Ishikawa (cell line): ENCODE data around the gene LIPI.

ENCODE experiments used
- CEBPB ChIP-seq: IDR thresholded peaks from 2 replicates; pipeline ENCODE4 v1.6.1; 2012
- CREB1 ChIP-seq: IDR thresholded peaks from 2 replicates; pipeline ENCODE4 v1.6.1; 2012; ENCODE audit warnings: low read depth
- EGR1 ChIP-seq: IDR thresholded peaks from 2 replicates; pipeline ENCODE4 v1.6.1; 2012
- EP300 ChIP-seq: IDR thresholded peaks from 2 replicates; pipeline ENCODE4 v1.6.1; 2012; ENCODE audit warnings: borderline replicate concordance
- FOXM1 ChIP-seq: IDR thresholded peaks from 2 replicates; pipeline ENCODE4 v1.6.1; 2012; ENCODE audit warnings: low read depth, borderline replicate concordance
- MAX ChIP-seq: IDR thresholded peaks from 2 replicates; pipeline ENCODE4 v1.6.1; 2012
- NFIC ChIP-seq: IDR thresholded peaks from 2 replicates; pipeline ENCODE4 v1.6.1; 2012
- RAD21 ChIP-seq: IDR thresholded peaks from 2 replicates; pipeline ENCODE4 v1.6.1; 2012; ENCODE audit warnings: low read depth
- REST ChIP-seq: IDR thresholded peaks from 2 replicates; pipeline ENCODE4 v1.6.1; 2012; ENCODE audit warnings: low read depth, mild to moderate bottlenecking
- TAF1 ChIP-seq: IDR thresholded peaks from 2 replicates; pipeline ENCODE4 v1.6.1; 2012; ENCODE audit warnings: low read depth, mild to moderate bottlenecking
- TCF12 ChIP-seq: IDR thresholded peaks from 2 replicates; pipeline ENCODE4 v1.6.1; 2012; ENCODE audit warnings: low read depth
- TEAD4 ChIP-seq: IDR thresholded peaks from 2 replicates; pipeline ENCODE4 v1.6.1; 2012
- USF1 ChIP-seq: IDR thresholded peaks from 2 replicates; pipeline ENCODE4 v1.6.1; 2012
- YY1 ChIP-seq: IDR thresholded peaks from 2 replicates; pipeline ENCODE4 v1.6.1; 2012; ENCODE audit warnings: low read depth
- ZBTB7A ChIP-seq: IDR thresholded peaks from 2 replicates; pipeline ENCODE4 v1.6.1; 2012; ENCODE audit warnings: low read depth

LIPI gene

GRCh38 chr21:14075346-14076142, 135.2 kb downstream of the LIPI start:
- no peak for TF ChIP-seq REST
- TF ChIP-seq ZBTB7A: no peak
- TF ChIP-seq YY1: no peak
- no peak for TF ChIP-seq NFIC
- TF ChIP-seq TCF12: no peak
- TF ChIP-seq EP300: no peak
- TF ChIP-seq RAD21: no peak
- no peak for TF ChIP-seq EGR1
- TF ChIP-seq MAX: no peak
- TF ChIP-seq FOXM1: no peak
- TF ChIP-seq CREB1: no peak
- no peak for TF ChIP-seq TEAD4

GRCh38 chr21:14074177-14074576, 136.6 kb downstream of the LIPI start:
- TF ChIP-seq TCF12: no peak
- TF ChIP-seq ZBTB7A: no peak
- no peak for TF ChIP-seq CEBPB
- TF ChIP-seq REST: no peak
- TF ChIP-seq EP300: no peak

GRCh38 chr21:14073615-14074014, 137.1 kb downstream of the LIPI start:
- no peak for TF ChIP-seq REST
- TF ChIP-seq YY1: no peak
- TF ChIP-seq CREB1: no peak
- TF ChIP-seq TAF1: no peak
- TF ChIP-seq NFIC: no peak
- no peak for TF ChIP-seq USF1
- TF ChIP-seq RAD21: no peak

GRCh38 chr21:14072761-14073535, 137.8 kb downstream of the LIPI start:
- no peak for TF ChIP-seq TEAD4
- no peak for TF ChIP-seq MAX
- TF ChIP-seq YY1: no peak
- TF ChIP-seq EGR1: no peak
- TF ChIP-seq FOXM1: no peak
- no peak for TF ChIP-seq TAF1
- TF ChIP-seq USF1: no peak
- TF ChIP-seq RAD21: no peak
- no peak for TF ChIP-seq CEBPB
